ENCODE data around the gene PEX5L. TPM values are rescaled to one million over a fixed set of nuclear protein-coding genes. Genes with fewer than 3 reads are reported as not detected.

The PEX5L gene
- polyA plus RNA-seq, 1 donor from 2014 or later = 1.0 TPM

DNA sequence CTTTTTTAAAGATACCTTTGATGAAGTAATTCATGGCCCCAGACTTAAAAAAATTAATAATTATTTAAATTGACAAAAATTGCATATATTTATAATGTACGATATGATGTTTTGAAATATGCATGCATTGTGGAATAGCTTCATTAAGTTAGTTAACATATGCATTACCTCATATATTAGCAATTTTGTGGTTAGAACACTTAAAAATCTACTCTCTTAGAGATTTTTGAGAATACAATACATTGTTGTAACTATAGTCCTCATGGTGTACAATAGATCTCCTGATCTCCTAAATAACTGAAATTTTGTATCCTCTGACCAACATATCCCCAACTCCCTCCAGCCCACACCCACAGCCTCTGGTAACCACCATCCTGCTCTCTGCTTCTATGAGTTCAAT lies 104.1 kb downstream of the PEX5L start:
- H3K27ac ChIP-seq (ENCODE audit: low read length) = no peak overlapping the region
- H3K79me2 ChIP-seq (replicated peaks; ENCODE audit: insufficient read depth, low read length) = no peaks in the 10 kb centered on the region
- H3K4me3 ChIP-seq (ENCODE audit: low read length) = no peak overlapping the region
- TF ChIP-seq RAD21 (conservative IDR thresholded peaks at IDR 0.05) (no peak), EZH2 (IDR thresholded peaks at IDR 0.05; ENCODE audit: borderline replicate concordance, insufficient read depth, low read length, poor library complexity, severe bottlenecking) (no peak), SMC3 (conservative IDR thresholded peaks at IDR 0.05; ENCODE audit: poor library complexity) (no peak), POLR2AphosphoS5 (IDR thresholded peaks at IDR 0.05) (no peak), TAF1 (IDR thresholded peaks at IDR 0.05; ENCODE audit: low read depth) (no peak), EP300 (conservative IDR thresholded peaks at IDR 0.05; ENCODE audit: poor library complexity, severe bottlenecking) (no peak), MXI1 (conservative IDR thresholded peaks at IDR 0.05; ENCODE audit: poor library complexity, severe bottlenecking) (no peak)
- TF ChIP-seq, protein P1, sequence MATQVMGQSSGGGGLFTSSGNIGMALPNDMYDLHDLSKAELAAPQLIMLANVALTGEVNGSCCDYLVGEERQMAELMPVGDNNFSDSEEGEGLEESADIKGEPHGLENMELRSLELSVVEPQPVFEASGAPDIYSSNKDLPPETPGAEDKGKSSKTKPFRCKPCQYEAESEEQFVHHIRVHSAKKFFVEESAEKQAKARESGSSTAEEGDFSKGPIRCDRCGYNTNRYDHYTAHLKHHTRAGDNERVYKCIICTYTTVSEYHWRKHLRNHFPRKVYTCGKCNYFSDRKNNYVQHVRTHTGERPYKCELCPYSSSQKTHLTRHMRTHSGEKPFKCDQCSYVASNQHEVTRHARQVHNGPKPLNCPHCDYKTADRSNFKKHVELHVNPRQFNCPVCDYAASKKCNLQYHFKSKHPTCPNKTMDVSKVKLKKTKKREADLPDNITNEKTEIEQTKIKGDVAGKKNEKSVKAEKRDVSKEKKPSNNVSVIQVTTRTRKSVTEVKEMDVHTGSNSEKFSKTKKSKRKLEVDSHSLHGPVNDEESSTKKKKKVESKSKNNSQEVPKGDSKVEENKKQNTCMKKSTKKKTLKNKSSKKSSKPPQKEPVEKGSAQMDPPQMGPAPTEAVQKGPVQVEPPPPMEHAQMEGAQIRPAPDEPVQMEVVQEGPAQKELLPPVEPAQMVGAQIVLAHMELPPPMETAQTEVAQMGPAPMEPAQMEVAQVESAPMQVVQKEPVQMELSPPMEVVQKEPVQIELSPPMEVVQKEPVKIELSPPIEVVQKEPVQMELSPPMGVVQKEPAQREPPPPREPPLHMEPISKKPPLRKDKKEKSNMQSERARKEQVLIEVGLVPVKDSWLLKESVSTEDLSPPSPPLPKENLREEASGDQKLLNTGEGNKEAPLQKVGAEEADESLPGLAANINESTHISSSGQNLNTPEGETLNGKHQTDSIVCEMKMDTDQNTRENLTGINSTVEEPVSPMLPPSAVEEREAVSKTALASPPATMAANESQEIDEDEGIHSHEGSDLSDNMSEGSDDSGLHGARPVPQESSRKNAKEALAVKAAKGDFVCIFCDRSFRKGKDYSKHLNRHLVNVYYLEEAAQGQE (IDR thresholded peaks at IDR 0.05; ENCODE audit: borderline replicate concordance) = no peak
- TF ChIP-seq, protein P2, sequence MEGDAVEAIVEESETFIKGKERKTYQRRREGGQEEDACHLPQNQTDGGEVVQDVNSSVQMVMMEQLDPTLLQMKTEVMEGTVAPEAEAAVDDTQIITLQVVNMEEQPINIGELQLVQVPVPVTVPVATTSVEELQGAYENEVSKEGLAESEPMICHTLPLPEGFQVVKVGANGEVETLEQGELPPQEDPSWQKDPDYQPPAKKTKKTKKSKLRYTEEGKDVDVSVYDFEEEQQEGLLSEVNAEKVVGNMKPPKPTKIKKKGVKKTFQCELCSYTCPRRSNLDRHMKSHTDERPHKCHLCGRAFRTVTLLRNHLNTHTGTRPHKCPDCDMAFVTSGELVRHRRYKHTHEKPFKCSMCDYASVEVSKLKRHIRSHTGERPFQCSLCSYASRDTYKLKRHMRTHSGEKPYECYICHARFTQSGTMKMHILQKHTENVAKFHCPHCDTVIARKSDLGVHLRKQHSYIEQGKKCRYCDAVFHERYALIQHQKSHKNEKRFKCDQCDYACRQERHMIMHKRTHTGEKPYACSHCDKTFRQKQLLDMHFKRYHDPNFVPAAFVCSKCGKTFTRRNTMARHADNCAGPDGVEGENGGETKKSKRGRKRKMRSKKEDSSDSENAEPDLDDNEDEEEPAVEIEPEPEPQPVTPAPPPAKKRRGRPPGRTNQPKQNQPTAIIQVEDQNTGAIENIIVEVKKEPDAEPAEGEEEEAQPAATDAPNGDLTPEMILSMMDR (IDR thresholded peaks at IDR 0.05; ENCODE audit: poor library complexity, severe bottlenecking) = no peak
- H2AFZ ChIP-seq (ENCODE audit: low read depth, low read length) = no peak overlapping the region
- H3K9me2 ChIP-seq (ENCODE audit: insufficient read depth, low read length) = no peaks in the 10 kb centered on the region
- no peaks in the 10 kb centered on the region for H3F3A ChIP-seq (ENCODE audit: insufficient read depth, low read length, poor library complexity, severe bottlenecking)
- no peaks in the 10 kb centered on the region for H3K27me3 ChIP-seq (ENCODE audit: insufficient read depth, low read depth, low read length)
- no peaks in the 10 kb centered on the region for H4K20me1 ChIP-seq (ENCODE audit: insufficient read depth)
- no peaks in the 10 kb centered on the region for H3K9me3 ChIP-seq (ENCODE audit: low read length)
- H3K9ac ChIP-seq (ENCODE audit: low read length) = no peak overlapping the region
- no peaks in the 10 kb centered on the region for H3K36me3 ChIP-seq (ENCODE audit: insufficient read depth, low read length)
- no peak overlapping the region for H3K4me2 ChIP-seq (ENCODE audit: low read length)

DNA sequence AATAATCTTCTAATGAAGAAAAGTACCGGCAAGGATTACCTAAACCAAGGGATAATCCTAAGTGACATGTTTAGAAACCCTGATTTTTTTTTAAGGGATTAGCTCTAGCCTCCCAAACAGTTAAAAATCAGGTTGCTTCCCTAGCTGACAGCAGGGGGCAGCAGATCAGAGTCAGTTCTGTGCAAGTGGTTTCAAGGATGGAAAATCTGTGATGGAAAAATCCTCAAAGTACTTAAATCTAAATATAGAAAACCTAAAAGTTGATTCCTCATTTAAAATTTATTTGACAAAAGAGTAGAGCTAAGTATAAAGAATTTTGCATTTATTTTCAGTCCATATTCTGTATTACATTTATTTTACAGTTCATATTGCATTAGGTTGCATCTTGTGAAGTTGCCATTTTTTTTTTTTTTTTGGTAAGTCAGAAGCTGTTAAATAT lies 107.6 kb downstream of the PEX5L start:
- H3K79me2 ChIP-seq (replicated peaks; ENCODE audit: insufficient read depth, low read length) = no peaks in the 10 kb centered on the region
- H3K9me2 ChIP-seq (ENCODE audit: insufficient read depth, low read length) = no peaks in the 10 kb centered on the region
- H2AFZ ChIP-seq (ENCODE audit: low read depth, low read length) = no peak overlapping the region
- no peak overlapping the region for H3K27ac ChIP-seq (ENCODE audit: low read length)
- H3K4me2 ChIP-seq (ENCODE audit: low read length) = no peak overlapping the region
- no peaks in the 10 kb centered on the region for H4K20me1 ChIP-seq (ENCODE audit: insufficient read depth)
- TF ChIP-seq TAF1 (IDR thresholded peaks at IDR 0.05; ENCODE audit: low read depth) (no peak), EP300 (conservative IDR thresholded peaks at IDR 0.05; ENCODE audit: poor library complexity, severe bottlenecking) (no peak), SMC3 (conservative IDR thresholded peaks at IDR 0.05; ENCODE audit: poor library complexity) (peak; percentile 90), RAD21 (conservative IDR thresholded peaks at IDR 0.05) (peak; percentile 80)
- TF ChIP-seq, protein P2 (IDR thresholded peaks at IDR 0.05; ENCODE audit: poor library complexity, severe bottlenecking) = peak; percentile 82
- TF ChIP-seq, protein P1 (IDR thresholded peaks at IDR 0.05; ENCODE audit: borderline replicate concordance) = no peak
- H3K27me3 ChIP-seq (ENCODE audit: insufficient read depth, low read depth, low read length) = no peaks in the 10 kb centered on the region
- H3K4me3 ChIP-seq (ENCODE audit: low read length) = no peak overlapping the region
- no peaks in the 10 kb centered on the region for H3F3A ChIP-seq (ENCODE audit: insufficient read depth, low read length, poor library complexity, severe bottlenecking)
- no peaks in the 10 kb centered on the region for H3K9me3 ChIP-seq (ENCODE audit: low read length)
- no peaks in the 10 kb centered on the region for H3K36me3 ChIP-seq (ENCODE audit: insufficient read depth, low read length)
- no peak overlapping the region for H3K9ac ChIP-seq (ENCODE audit: low read length)
